Kidney capillary endothelial cell (primary cell): ENCODE measurements around the gene FSD1.

Source experiments
- DNase-seq: peaks from one replicate; pipeline ENCODE4 v3.0.0-alpha.2; 2018; ENCODE audit warnings: low spot score

FSD1 gene

GRCh38 chr19:4365341-4365740, 60.9 kb downstream of the FSD1 start:
- no peak for DNase-seq

- DNase-seq = no peak
Observed at GRCh38 chr19:4365791-4366665, 61.6 kb downstream of the FSD1 start.

- DNase-seq = no peak
Observed at GRCh38 chr19:4366666-4367335, 62.4 kb downstream of the FSD1 start.

GRCh38 chr19:4367336-4367723, 62.9 kb downstream of the FSD1 start:
- no peak for DNase-seq

- DNase-seq = no peak
Observed at GRCh38 chr19:4367781-4368127, 63.4 kb downstream of the FSD1 start.

GRCh38 chr19:4368128-4368820, 63.9 kb downstream of the FSD1 start:
- no peak for DNase-seq

- DNase-seq = no peak
Observed at GRCh38 chr19:4369109-4369887, 64.9 kb downstream of the FSD1 start.

GRCh38 chr19:4369888-4370260, 65.5 kb downstream of the FSD1 start:
- no peak for DNase-seq

GRCh38 chr19:4370418-4371041, 66.1 kb downstream of the FSD1 start:
- DNase-seq = no peak

- no peak for DNase-seq
Observed at GRCh38 chr19:4371247-4372164, 67.1 kb downstream of the FSD1 start.

GRCh38 chr19:4372165-4373012, 68.0 kb downstream of the FSD1 start:
- no peak for DNase-seq

- no peak for DNase-seq
Observed at GRCh38 chr19:4373013-4373367, 68.6 kb downstream of the FSD1 start.
